Spleen (tissue), 7 donors: Measurements from ENCODE around the gene HES1.

Source experiments
- CTCF ChIP-seq, 11 experiments: fragments of 200-600 bp in 7 of 11; fragments of 450-650 bp in 4 of 11; sonication (generic) in 4 of 11; IDR thresholded peaks in 8 of 11; conservative IDR thresholded peaks in 3 of 11; 1 replicate in 7 of 11; 2 replicates in 4 of 11; pipeline versions ENCODE4 v1.4.0 to v1.8.0; 2016 to 2021; ENCODE audit warnings: antibody characterized with exemption in 11 of 11, inconsistent platforms in 4 of 11, mild to moderate bottlenecking in 1 of 11
- POLR2A ChIP-seq, 3 donors: fragments of 450-650 bp; IDR thresholded peaks; one replicate each; pipeline ENCODE4 v1.5.1; 2017; ENCODE audit warnings: antibody characterized with exemption in 3 of 3, mild to moderate bottlenecking in 1 of 3
- POLR2AphosphoS5 ChIP-seq, 3 donors: sonication (generic); formaldehyde crosslinking; IDR thresholded peaks; one replicate each; pipeline ENCODE4 v1.5.1; 2017; ENCODE audit warnings: antibody characterized with exemption in 3 of 3
- donor health status: DM: no; HTN: no; CAD: no; lungs with moderate emphysema.
- donor health status: DM: no; HTN: no; CAD: no.
- donor health status: DM: no; HTN: no; CAD: no.

GRCh38 chr3:194097141-194097882 is 38.6 kb upstream of the HES1 start:
- TF ChIP-seq POLR2A (IDR thresholded peaks at IDR 0.05) (no peak), CTCF (IDR thresholded peaks at IDR 0.05 in 8 of 11, conservative IDR thresholded peaks at IDR 0.05 in 3 of 11) (no peak), POLR2AphosphoS5 (IDR thresholded peaks at IDR 0.05) (no peak)
